Astrocyte (in vitro differentiated cells and primary cell): Measurements from ENCODE around the gene AP2M1.

ENCODE experiments used
- CTCF ChIP-seq: IDR thresholded peaks from 2 replicates; pipeline ENCODE4 v1.5.1; 2011; ENCODE audit warnings: low read depth, mild to moderate bottlenecking, inconsistent platforms, low read length, moderate library complexity; ENCODE audit not compliant: insufficient read depth
- EZH2 ChIP-seq: IDR thresholded peaks from 2 replicates; pipeline ENCODE4 v1.6.1; 2012; ENCODE audit warnings: mild to moderate bottlenecking, low read length, inconsistent platforms; ENCODE audit not compliant: insufficient read depth

- TF ChIP-seq CTCF (no peak), EZH2 (no peak)
Measured at GRCh38 chr3:184198509-184198908, 23.9 kb downstream of the AP2M1 start.
